GM20431 (cell line): ENCODE results near the gene MGAT2.
"Not testable (repeated sequence)": the region's sequence is repeated elsewhere in the genome, so short reads cannot be mapped to it uniquely, and the experiment has no call there.

Source experiments
- in situ Hi-C: fragments of 300-500 bp; cut with MseI, MboI; formaldehyde crosslinking; loops from one replicate; pipeline ENCODE4 v1.15.0; 2020; ENCODE audit warnings: low sequenced_read_pairs; ENCODE audit not compliant: unreplicated experiment

Gene MGAT2

GRCh38 chr14:49620182-49621113 is at the start of gene MGAT2, which contains the start of gene RPL36AL:
TSS of gene MGAT2 (plus strand) at chr14:49620799. CDS start at chr14:49621269, 470 bp downstream.
TSS of gene RPL36AL (minus strand) at chr14:49620626. CDS start at chr14:49619104, 1,522 bp downstream.
- in situ Hi-C loops = no loop called here

GRCh38 chr14:49574038-49574437 is 46.6 kb upstream of the MGAT2 start:
- in situ Hi-C loops = no loop called here

- in situ Hi-C loops = no loop called here
Measured at GRCh38 chr14:49578141-49578540, 42.5 kb upstream of the MGAT2 start.

GRCh38 chr14:49579841-49580240 is 40.8 kb upstream of the MGAT2 start:
- in situ Hi-C loops = no loop called here

- in situ Hi-C loops = no loop called here
Measured at GRCh38 chr14:49581209-49582112, 39.1 kb upstream of the MGAT2 start.

- in situ Hi-C loops = no loop called here
Measured at GRCh38 chr14:49582113-49582977, 38.3 kb upstream of the MGAT2 start.

- in situ Hi-C loops = no loop called here
Measured at GRCh38 chr14:49583629-49584028, 37.0 kb upstream of the MGAT2 start.

- in situ Hi-C loops = no loop called here
Measured at GRCh38 chr14:49584058-49584457, 36.5 kb upstream of the MGAT2 start.

- in situ Hi-C loops = not testable (repeated sequence)
Measured at GRCh38 chr14:49584981-49585640, 35.5 kb upstream of the MGAT2 start.

- in situ Hi-C loops = no loop called here
Measured at GRCh38 chr14:49585803-49586672, 34.6 kb upstream of the MGAT2 start, which contains the start of gene RPS29. TSS of gene RPS29 (minus strand) at chr14:49586380. CDS start at chr14:49586346, 34 bp downstream.

- in situ Hi-C loops = no loop called here
Measured at GRCh38 chr14:49586673-49587460, 33.7 kb upstream of the MGAT2 start.

GRCh38 chr14:49589387-49589786 is 31.2 kb upstream of the MGAT2 start:
- in situ Hi-C loops = no loop called here

- in situ Hi-C loops = no loop called here
Measured at GRCh38 chr14:49593016-49593415, 27.6 kb upstream of the MGAT2 start.

GRCh38 chr14:49594347-49595091 is 26.1 kb upstream of the MGAT2 start:
- in situ Hi-C loops = no loop called here

GRCh38 chr14:49598189-49598484 is 22.5 kb upstream of the MGAT2 start:
- in situ Hi-C loops = no loop called here

GRCh38 chr14:49598485-49599300 is 21.9 kb upstream of the MGAT2 start, which contains the start of gene LRR1:
TSS of gene LRR1 (plus strand) at chr14:49598940. CDS start at chr14:49599021, 81 bp downstream.
- in situ Hi-C loops = no loop called here
